ENCODE measurements around the gene RNF5. TPM values are rescaled to one million over a fixed set of nuclear protein-coding genes. Genes with fewer than 3 reads are reported as not detected.
A peak's percentile ranks its signal among the peaks of the same experiment; 100 is the strongest.

Gene RNF5
- total RNA-seq, 1 experiment from 2014 or later, result 99.0 TPM

DNA sequence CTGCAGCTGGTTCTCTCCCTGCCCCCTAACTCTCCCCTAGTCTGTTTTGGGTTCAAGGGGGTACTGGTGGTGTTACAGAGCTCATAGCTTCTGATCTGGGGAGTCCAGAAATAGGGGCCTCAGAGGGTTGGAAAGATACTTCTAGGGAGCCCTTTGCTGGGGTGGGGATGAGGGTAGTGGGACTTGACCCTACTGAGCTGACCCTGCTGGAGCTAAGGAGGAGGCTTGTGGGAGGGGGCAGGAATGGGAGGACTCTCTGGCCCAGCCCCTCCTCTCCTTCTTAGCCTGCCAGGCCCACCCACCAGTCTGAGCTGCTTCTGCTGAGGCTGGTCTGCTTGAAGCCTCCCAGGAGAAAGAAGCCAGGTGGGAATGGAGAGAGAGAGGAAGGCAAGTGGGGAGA lies 13.9 kb upstream of the RNF5 start, which contains the start of gene EGFL8:
Gene EGFL8 (plus strand): TSS at position 301 of the 400 bp plus-strand sequence. CDS start 1,571 bp downstream, outside the sequence.
- Histone ChIP-seq H3K4me3 (ENCODE audit: insufficient read depth, low read depth, low read length) (no peak within 1 kb of the TSS), H3K36me3 (replicated peaks; ENCODE audit: control insufficient read depth, insufficient read depth, low read length) (peaks cover 3% of the 10 kb centered on the region), H3K27me3 (ENCODE audit: control insufficient read depth, insufficient read depth, low read length) (no peaks in the 10 kb centered on the region)
- no peak for DNase-seq

DNA sequence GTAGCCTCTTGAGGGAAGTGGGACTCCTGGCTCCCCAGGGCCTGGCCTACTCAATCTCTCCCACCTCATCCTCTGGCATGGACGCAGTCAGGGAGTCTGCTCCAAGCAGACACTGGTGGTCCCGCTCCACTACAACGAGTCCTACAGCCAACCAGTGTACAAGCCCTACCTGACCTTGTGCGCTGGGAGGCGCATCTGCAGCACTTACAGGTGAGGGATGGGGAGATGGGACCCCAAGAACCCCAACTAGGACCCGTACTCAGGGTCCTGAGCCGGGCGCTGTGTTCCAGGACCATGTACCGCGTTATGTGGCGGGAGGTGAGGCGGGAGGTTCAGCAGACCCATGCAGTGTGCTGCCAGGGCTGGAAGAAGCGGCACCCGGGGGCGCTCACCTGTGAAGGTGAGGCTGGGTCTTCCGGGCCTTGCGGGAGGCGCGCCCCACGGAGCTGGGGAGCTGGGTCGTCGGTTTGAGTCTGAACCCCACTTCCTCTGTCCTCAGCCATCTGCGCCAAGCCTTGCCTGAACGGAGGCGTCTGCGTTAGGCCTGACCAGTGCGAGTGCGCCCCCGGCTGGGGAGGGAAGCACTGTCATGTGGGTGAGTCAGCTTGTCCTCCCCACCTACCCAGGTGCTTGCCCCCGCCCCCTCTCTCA lies 11.7 kb upstream of the RNF5 start:
- peak; percentile 95 for DNase-seq
- H3K4me3 ChIP-seq (ENCODE audit: insufficient read depth, low read depth, low read length), result no peak overlapping the region
- no peaks in the 10 kb centered on the region for H3K27me3 ChIP-seq (ENCODE audit: control insufficient read depth, insufficient read depth, low read length)
- H3K36me3 ChIP-seq (replicated peaks; ENCODE audit: control insufficient read depth, insufficient read depth, low read length), result peaks cover 20% of the 10 kb centered on the region

DNA sequence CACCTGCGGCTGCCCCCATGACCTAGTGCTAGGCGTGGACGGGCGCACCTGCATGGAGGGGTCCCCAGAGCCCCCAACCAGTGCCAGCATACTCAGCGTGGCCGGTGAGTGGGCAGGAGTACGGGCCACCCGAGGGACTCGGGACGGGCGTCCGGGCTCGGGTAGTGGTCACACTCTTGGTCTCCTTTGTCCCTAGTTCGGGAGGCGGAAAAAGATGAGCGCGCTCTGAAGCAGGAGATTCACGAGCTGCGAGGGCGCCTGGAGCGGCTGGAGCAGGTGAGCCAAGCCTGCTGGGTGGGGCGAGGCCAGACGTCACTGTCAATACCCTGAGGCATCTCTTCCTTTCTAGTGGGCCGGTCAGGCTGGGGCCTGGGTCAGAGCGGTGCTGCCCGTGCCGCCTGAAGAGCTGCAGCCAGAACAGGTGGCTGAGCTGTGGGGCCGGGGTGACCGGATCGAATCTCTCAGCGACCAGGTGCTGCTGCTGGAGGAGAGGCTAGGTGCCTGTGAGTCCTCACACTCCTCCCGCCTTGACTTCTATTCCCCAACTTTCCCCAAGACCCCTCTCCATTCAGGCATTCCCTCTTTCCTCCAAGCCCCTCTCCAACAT lies 10.9 kb upstream of the RNF5 start:
- Histone ChIP-seq H3K4me3 (ENCODE audit: insufficient read depth, low read depth, low read length) (no peak overlapping the region), H3K27me3 (ENCODE audit: control insufficient read depth, insufficient read depth, low read length) (no peaks in the 10 kb centered on the region), H3K36me3 (replicated peaks; ENCODE audit: control insufficient read depth, insufficient read depth, low read length) (peaks cover 20% of the 10 kb centered on the region)
- peak; percentile 63 for DNase-seq

DNA sequence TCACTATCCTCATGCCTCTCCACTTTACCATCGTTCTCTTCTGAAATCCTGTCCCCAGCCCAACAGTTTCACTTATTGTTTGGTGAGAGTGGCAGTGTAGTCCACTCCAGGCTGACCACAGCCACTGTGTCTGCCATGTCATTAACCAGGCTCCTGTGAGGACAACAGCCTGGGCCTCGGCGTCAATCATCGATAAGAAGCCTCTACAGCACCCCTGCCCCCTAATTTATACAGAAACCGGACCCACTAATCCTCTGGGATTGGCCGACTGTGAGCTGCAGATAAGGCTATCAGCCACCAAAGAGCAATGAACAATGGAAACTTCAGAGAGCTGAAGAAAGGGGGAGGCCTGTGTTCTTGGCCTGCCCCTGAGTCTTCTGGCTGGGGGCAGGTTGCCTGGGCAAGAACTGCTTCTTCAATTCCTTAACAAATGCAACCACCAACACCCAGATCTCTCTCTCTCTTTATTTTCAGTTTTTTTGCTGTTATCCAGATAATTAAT lies 10.4 kb upstream of the RNF5 start:
- H3K36me3 ChIP-seq (replicated peaks; ENCODE audit: control insufficient read depth, insufficient read depth, low read length), result peaks cover 20% of the 10 kb centered on the region
- H3K27me3 ChIP-seq (ENCODE audit: control insufficient read depth, insufficient read depth, low read length), result no peaks in the 10 kb centered on the region
- no peak overlapping the region for H3K4me3 ChIP-seq (ENCODE audit: insufficient read depth, low read depth, low read length)
- no peak for DNase-seq

DNA sequence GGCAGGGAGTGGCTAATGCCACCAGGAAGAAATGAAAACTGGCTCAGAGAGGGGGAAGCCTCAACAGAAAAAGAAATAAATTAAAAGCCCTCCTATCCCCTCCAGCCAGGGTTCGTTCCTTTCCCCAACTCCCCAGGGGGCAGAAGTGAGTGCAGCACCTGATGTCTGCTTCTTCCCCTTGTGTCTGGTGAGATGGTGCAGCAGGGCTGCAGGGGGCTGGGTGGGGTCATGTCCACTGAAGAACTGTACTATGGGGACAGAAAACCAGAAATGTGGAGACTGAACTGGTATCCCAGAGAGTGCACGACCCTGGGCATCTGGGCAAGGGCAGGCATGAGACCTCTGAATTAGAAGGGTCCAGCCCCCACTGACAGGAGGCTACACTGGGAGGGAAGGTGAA lies 9.9 kb upstream of the RNF5 start:
- no peaks in the 10 kb centered on the region for H3K27me3 ChIP-seq (ENCODE audit: control insufficient read depth, insufficient read depth, low read length)
- no peak overlapping the region for H3K4me3 ChIP-seq (ENCODE audit: insufficient read depth, low read depth, low read length)
- H3K36me3 ChIP-seq (replicated peaks; ENCODE audit: control insufficient read depth, insufficient read depth, low read length), result peaks cover 20% of the 10 kb centered on the region
- DNase-seq, result no peak

GRCh38 chr6:32168807-32169591 lies 9.2 kb upstream of the RNF5 start:
- Histone ChIP-seq H3K27me3 (ENCODE audit: control insufficient read depth, insufficient read depth, low read length) (no peaks in the 10 kb centered on the region), H3K4me3 (ENCODE audit: insufficient read depth, low read depth, low read length) (no peak overlapping the region), H3K36me3 (replicated peaks; ENCODE audit: control insufficient read depth, insufficient read depth, low read length) (peaks cover 20% of the 10 kb centered on the region)
- no peak for DNase-seq

DNA sequence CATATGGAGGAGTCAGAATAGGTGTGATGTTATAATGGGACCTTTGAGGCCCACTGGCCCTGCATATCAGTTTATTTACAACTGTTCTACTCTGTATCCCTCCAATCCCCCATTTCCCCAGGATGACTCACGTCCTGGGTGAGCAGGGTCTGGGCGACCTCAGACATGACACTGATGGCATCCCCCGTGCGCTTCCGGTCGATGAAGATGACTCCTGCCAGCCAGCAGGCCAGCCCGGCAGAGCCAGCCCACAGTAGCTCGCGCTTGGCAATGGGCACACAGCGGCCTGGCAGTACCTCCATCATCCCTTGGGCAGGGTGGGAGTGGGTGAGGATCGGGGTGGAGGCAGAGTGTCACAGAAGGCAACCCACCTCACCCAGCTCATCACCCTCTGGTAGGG lies 7.9 kb upstream of the RNF5 start:
- Histone ChIP-seq H3K4me3 (ENCODE audit: insufficient read depth, low read depth, low read length) (no peak overlapping the region), H3K27me3 (ENCODE audit: control insufficient read depth, insufficient read depth, low read length) (no peaks in the 10 kb centered on the region), H3K36me3 (replicated peaks; ENCODE audit: control insufficient read depth, insufficient read depth, low read length) (peaks cover 20% of the 10 kb centered on the region)
- no peak for DNase-seq

GRCh38 chr6:32171234-32171633 lies 7.0 kb upstream of the RNF5 start:
- Histone ChIP-seq H3K36me3 (replicated peaks; ENCODE audit: control insufficient read depth, insufficient read depth, low read length) (peaks cover 20% of the 10 kb centered on the region), H3K4me3 (ENCODE audit: insufficient read depth, low read depth, low read length) (no peak overlapping the region), H3K27me3 (ENCODE audit: control insufficient read depth, insufficient read depth, low read length) (no peaks in the 10 kb centered on the region)
- no peak for DNase-seq

- peak; percentile 33 for DNase-seq
- no peaks in the 10 kb centered on the region for H3K27me3 ChIP-seq (ENCODE audit: control insufficient read depth, insufficient read depth, low read length)
- H3K4me3 ChIP-seq (ENCODE audit: insufficient read depth, low read depth, low read length), result no peak overlapping the region
- peaks cover 20% of the 10 kb centered on the region for H3K36me3 ChIP-seq (replicated peaks; ENCODE audit: control insufficient read depth, insufficient read depth, low read length)
These were observed 5.0 kb upstream of the RNF5 start for GRCh38 chr6:32173051-32173727.

DNA sequence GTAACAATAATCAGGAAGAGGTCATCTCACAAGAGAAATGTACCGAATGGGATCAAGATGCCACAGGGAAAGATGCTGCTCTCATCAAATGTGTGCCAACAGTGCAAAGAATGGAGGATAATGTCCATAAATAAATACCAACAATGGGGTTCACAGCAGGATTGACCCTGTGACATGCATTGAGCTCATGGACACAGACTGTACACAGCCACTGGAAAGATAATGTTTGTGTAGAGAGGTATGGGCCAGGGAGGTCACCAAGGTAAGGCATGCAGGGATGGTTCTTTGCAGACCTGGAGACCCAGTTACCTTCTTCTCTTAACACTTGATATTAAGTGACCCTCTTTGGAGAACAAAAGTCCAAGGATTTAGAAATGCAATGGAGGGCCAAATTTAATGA lies 3.8 kb upstream of the RNF5 start:
- Histone ChIP-seq H3K4me3 (ENCODE audit: insufficient read depth, low read depth, low read length) (no peak overlapping the region), H3K27me3 (ENCODE audit: control insufficient read depth, insufficient read depth, low read length) (no peaks in the 10 kb centered on the region), H3K36me3 (replicated peaks; ENCODE audit: control insufficient read depth, insufficient read depth, low read length) (peaks cover 16% of the 10 kb centered on the region)
- DNase-seq, result no peak

DNA sequence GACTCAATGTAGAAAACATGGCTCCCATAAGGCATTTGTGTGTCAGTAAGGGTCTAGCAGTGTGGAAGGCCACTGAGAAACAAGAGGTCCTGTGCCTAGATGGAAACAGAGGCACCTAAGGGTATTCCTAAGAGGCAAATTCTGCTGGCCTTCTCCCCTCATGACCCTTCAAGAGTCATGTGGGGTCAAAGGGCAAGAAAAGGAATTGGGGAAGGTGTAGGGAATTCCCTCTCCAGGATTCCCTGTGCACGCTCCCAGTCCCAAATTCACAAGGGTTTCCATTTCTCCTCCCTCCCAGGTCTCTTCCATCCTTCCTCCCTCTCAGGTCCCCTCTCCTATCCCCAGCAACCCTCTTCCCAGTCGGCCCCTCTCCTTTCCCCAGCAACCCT lies 2.9 kb upstream of the RNF5 start:
- H3K27me3 ChIP-seq (ENCODE audit: control insufficient read depth, insufficient read depth, low read length), result no peaks in the 10 kb centered on the region
- H3K36me3 ChIP-seq (replicated peaks; ENCODE audit: control insufficient read depth, insufficient read depth, low read length), result peaks cover 9% of the 10 kb centered on the region
- DNase-seq, result no peak
- H3K4me3 ChIP-seq (ENCODE audit: insufficient read depth, low read depth, low read length), result peak overlapping the region; percentile 79

GRCh38 chr6:32175711-32176475 lies 2.3 kb upstream of the RNF5 start, which contains the start of gene AGPAT1:
Gene AGPAT1, minus strand, starts transcription at chr6:32176084. Its CDS starts 4,588 bp downstream, at chr6:32171496.
- Histone ChIP-seq H3K27me3 (ENCODE audit: control insufficient read depth, insufficient read depth, low read length) (no peaks in the 10 kb centered on the region), H3K4me3 (ENCODE audit: insufficient read depth, low read depth, low read length) (peak within 1 kb of the TSS; percentile 79), H3K36me3 (replicated peaks; ENCODE audit: control insufficient read depth, insufficient read depth, low read length) (peaks cover 8% of the 10 kb centered on the region)
- peak; percentile 99 for DNase-seq

DNA sequence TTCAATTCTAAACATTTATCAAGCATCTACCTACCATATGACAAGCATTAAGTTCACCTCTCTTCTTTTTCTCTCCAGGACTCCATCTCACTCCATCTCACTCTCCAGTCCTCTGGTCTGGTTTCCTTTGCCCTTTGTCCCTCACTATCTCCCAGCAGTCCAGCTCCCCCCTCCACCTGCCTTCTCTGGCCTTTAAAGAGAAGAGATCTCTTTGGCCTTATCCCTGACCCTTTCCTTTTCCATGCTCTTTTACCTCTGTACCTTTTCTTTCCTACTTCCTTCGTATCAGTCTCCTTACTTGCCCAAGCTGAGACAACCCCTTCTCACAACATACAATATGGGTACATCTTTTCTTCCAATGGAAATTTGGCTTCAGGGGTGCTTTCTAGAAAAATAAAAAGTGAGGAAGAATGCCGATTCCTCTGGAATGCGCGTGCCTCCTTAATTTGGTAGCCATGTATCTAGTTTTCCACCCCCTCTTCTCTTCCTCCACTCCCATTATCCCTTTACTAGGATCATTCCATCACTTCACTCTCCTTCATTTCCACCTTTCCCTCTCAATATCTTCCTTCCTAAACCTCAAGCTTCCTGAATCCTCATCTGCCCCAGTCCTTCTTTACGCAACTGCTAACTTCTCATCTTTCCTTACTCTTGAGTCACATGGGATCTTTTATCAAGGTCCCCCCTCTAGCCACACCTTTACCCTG lies 1.6 kb upstream of the RNF5 start:
- peaks cover 8% of the 10 kb centered on the region for H3K36me3 ChIP-seq (replicated peaks; ENCODE audit: control insufficient read depth, insufficient read depth, low read length)
- H3K4me3 ChIP-seq (ENCODE audit: insufficient read depth, low read depth, low read length), result peak overlapping the region; percentile 79
- DNase-seq, result peak; percentile 37
- no peaks in the 10 kb centered on the region for H3K27me3 ChIP-seq (ENCODE audit: control insufficient read depth, insufficient read depth, low read length)
